ENCODE measurements around the gene GCM1.

GRCh38 chr6:53161481-53162009 is 12.9 kb upstream of the GCM1 start:
- no peak for TF ChIP-seq CTCF (IDR thresholded peaks at IDR 0.05)
- TF ChIP-seq POLR2A (IDR thresholded peaks at IDR 0.05): no peak
